Lower leg skin (tissue), 3 donors: ENCODE data around the gene POLR3E.

Source experiments
- POLR2A ChIP-seq, 2 donors: fragments of 450-650 bp; IDR thresholded peaks; one replicate each; pipeline ENCODE4 v1.6.1; 2016 to 2017; ENCODE audit warnings: antibody characterized with exemption in 2 of 2, mild to moderate bottlenecking in 1 of 2, moderate library complexity in 1 of 2
- TF ChIP-seq, protein P1 (sequence below), 3 donors: fragments of 450-650 bp; IDR thresholded peaks; one replicate each; pipeline ENCODE4 v1.5.1; 2016; ENCODE audit warnings: antibody characterized with exemption in 3 of 3, mild to moderate bottlenecking in 3 of 3, moderate library complexity in 2 of 3

- no peak for TF ChIP-seq POLR2A (IDR thresholded peaks at IDR 0.05)
- TF ChIP-seq, protein P1, sequence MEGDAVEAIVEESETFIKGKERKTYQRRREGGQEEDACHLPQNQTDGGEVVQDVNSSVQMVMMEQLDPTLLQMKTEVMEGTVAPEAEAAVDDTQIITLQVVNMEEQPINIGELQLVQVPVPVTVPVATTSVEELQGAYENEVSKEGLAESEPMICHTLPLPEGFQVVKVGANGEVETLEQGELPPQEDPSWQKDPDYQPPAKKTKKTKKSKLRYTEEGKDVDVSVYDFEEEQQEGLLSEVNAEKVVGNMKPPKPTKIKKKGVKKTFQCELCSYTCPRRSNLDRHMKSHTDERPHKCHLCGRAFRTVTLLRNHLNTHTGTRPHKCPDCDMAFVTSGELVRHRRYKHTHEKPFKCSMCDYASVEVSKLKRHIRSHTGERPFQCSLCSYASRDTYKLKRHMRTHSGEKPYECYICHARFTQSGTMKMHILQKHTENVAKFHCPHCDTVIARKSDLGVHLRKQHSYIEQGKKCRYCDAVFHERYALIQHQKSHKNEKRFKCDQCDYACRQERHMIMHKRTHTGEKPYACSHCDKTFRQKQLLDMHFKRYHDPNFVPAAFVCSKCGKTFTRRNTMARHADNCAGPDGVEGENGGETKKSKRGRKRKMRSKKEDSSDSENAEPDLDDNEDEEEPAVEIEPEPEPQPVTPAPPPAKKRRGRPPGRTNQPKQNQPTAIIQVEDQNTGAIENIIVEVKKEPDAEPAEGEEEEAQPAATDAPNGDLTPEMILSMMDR (IDR thresholded peaks at IDR 0.05): no peak
Measured at GRCh38 chr16:22359679-22360078, 62.5 kb downstream of the POLR3E start.
